Chondrocyte (in vitro differentiated cells): ENCODE results near the gene CRIP3. TPM values are rescaled to one million over a fixed set of nuclear protein-coding genes. Genes with fewer than 3 reads are reported as not detected.

Experiments used
- DNase-seq: peaks from one replicate; pipeline ENCODE4 v3.0.0; 2021; ENCODE audit warnings: mixed read lengths, low spot score
- H3K27ac Mint-ChIP-seq: one replicate; pipeline ENCODE4 v1.8.0; 2021; ENCODE audit warnings: mild to moderate bottlenecking, moderate library complexity, mixed read lengths; ENCODE audit not compliant: unreplicated experiment
- H3K27me3 Mint-ChIP-seq: 2 replicates; pipeline ENCODE4 v1.8.0; 2021; ENCODE audit warnings: low read depth, mixed read lengths
- H3K36me3 Mint-ChIP-seq: 2 replicates; pipeline ENCODE4 v1.8.0; 2021; ENCODE audit warnings: low read depth, mixed read lengths
- H3K4me1 Mint-ChIP-seq: 2 replicates; pipeline ENCODE4 v1.8.0; 2021; ENCODE audit warnings: low read depth, mild to moderate bottlenecking, mixed read lengths
- H3K4me3 Mint-ChIP-seq: one replicate; pipeline ENCODE4 v1.8.0; 2021; ENCODE audit warnings: mild to moderate bottlenecking, moderate library complexity, mixed read lengths; ENCODE audit not compliant: unreplicated experiment
- H3K9me3 Mint-ChIP-seq: 2 replicates; pipeline ENCODE4 v1.8.0; 2021; ENCODE audit warnings: low read depth, mixed read lengths
- CTCF ChIP-seq: fragments of 200-600 bp; sonication (generic); IDR thresholded peaks from 2 replicates; pipeline ENCODE4 v1.5.0; 2021; ENCODE audit warnings: antibody characterized with exemption, mild to moderate bottlenecking, moderate library complexity
- total RNA-seq: library from RNA; stranded (reverse); gene quantifications from 3 replicates; pipeline ENCODE4 v1.2.1, GENCODE V29; 2021

CRIP3 gene
- total RNA-seq, 1 donor from 2014 or later, result 0.47 TPM

- TF ChIP-seq CTCF, result no peak
- DNase-seq, result no peak
- Mint-ChIP-seq H3K27ac (no peak overlapping the region), H3K4me1 (no peaks in the 10 kb centered on the region), H3K27me3 (peaks cover 13% of the 10 kb centered on the region), H3K36me3 (no peaks in the 10 kb centered on the region), H3K9me3 (no peaks in the 10 kb centered on the region), H3K4me3 (no peak overlapping the region)
These were observed 23.4 kb downstream of the CRIP3 start for GRCh38 chr6:43284991-43285781.

DNA sequence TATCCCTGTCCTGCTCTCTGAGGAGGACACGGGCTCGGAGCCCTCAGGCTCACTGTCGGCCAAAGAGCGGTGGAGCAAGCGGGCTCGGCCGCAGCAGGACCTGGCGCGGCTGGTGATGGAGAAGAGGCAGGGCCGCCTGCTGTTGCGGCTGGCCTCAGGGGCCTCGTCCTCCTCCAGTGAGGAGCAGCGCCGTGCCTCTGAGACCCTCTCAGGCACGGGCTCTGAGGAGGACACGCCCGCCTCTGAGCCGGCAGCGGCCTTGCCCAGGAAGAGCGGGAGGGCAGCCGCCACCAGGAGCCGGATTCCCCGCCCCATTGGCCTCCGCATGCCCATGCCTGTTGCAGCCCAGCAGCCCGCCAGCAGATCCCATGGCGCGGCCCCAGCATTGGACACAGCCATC lies 24.7 kb downstream of the CRIP3 start:
- DNase-seq, result no peak
- no peaks in the 10 kb centered on the region for H3K36me3 Mint-ChIP-seq
- H3K4me1 Mint-ChIP-seq, result no peaks in the 10 kb centered on the region
- TF ChIP-seq CTCF, result no peak
- peaks cover 13% of the 10 kb centered on the region for H3K27me3 Mint-ChIP-seq
- no peak overlapping the region for H3K27ac Mint-ChIP-seq
- H3K4me3 Mint-ChIP-seq, result no peak overlapping the region
- H3K9me3 Mint-ChIP-seq, result no peaks in the 10 kb centered on the region

- DNase-seq, result no peak
- Mint-ChIP-seq H3K27ac (no peak overlapping the region), H3K4me3 (no peak overlapping the region), H3K36me3 (no peaks in the 10 kb centered on the region), H3K27me3 (peaks cover 13% of the 10 kb centered on the region), H3K9me3 (no peaks in the 10 kb centered on the region), H3K4me1 (peaks cover 2% of the 10 kb centered on the region)
- no peak for TF ChIP-seq CTCF
These were observed 25.1 kb downstream of the CRIP3 start for GRCh38 chr6:43283514-43283901.

- no peak for TF ChIP-seq CTCF
- no peak for DNase-seq
- Mint-ChIP-seq H3K36me3 (no peaks in the 10 kb centered on the region), H3K4me3 (no peak overlapping the region), H3K9me3 (no peaks in the 10 kb centered on the region), H3K27me3 (peaks cover 13% of the 10 kb centered on the region), H3K4me1 (peaks cover 9% of the 10 kb centered on the region), H3K27ac (no peak overlapping the region)
These were observed 25.8 kb downstream of the CRIP3 start for GRCh38 chr6:43282636-43283513.

- H3K4me3 Mint-ChIP-seq, result no peak overlapping the region
- H3K36me3 Mint-ChIP-seq, result no peaks in the 10 kb centered on the region
- H3K9me3 Mint-ChIP-seq, result no peaks in the 10 kb centered on the region
- DNase-seq, result no peak
- H3K27ac Mint-ChIP-seq, result no peak overlapping the region
- peaks cover 13% of the 10 kb centered on the region for H3K27me3 Mint-ChIP-seq
- peaks cover 13% of the 10 kb centered on the region for H3K4me1 Mint-ChIP-seq
- no peak for TF ChIP-seq CTCF
These were observed 26.6 kb downstream of the CRIP3 start for GRCh38 chr6:43282060-43282459.
